Adrenal gland (tissue), 5 donors: Measurements from ENCODE around the gene RASA3.

Experiments
- CTCF ChIP-seq, 6 experiments: fragments of 450-650 bp in 4 of 6; fragments of 200-600 bp in 2 of 6; sonication (generic) in 1 of 6; IDR thresholded peaks; 1 replicate in 5 of 6; 2 replicates in 1 of 6; pipeline versions ENCODE4 v1.5.1 to v1.8.0; 2016 to 2021; ENCODE audit warnings: antibody characterized with exemption in 6 of 6, mild to moderate bottlenecking in 2 of 6, moderate library complexity in 1 of 6
- POLR2A ChIP-seq, 2 donors: fragments of 450-650 bp; IDR thresholded peaks; one replicate each; pipeline ENCODE4 v1.6.1; 2017; ENCODE audit warnings: antibody characterized with exemption in 2 of 2, mild to moderate bottlenecking in 2 of 2, moderate library complexity in 1 of 2
- donor health status: DM: no; HTN: no; CAD: no.

GRCh38 chr13:114080739-114081561 is 51.5 kb downstream of the RASA3 start:
- TF ChIP-seq CTCF (IDR thresholded peaks at IDR 0.05) (no peak), POLR2A (IDR thresholded peaks at IDR 0.05) (no peak)
